MM.1S (cell line): ENCODE data around the gene HP.

ENCODE experiments used
- EZH2 ChIP-seq: fragments of 300-600 bp; sonication (generic); optimal IDR thresholded peaks from 2 replicates; pipeline ENCODE3; 2017; ENCODE audit warnings: low read depth, mild to moderate bottlenecking, antibody characterized with exemption, low read length, mixed read lengths
- EZH2phosphoT487 ChIP-seq: fragments of 300-600 bp; sonication (generic); IDR thresholded peaks from 2 replicates; pipeline ENCODE4 v1.6.1; 2018; ENCODE audit warnings: antibody characterized with exemption, low read length
- TF ChIP-seq, protein P1 (sequence below): fragments of 300-600 bp; sonication (generic); IDR thresholded peaks from 2 replicates; pipeline ENCODE4 v1.5.1; 2016; ENCODE audit warnings: antibody characterized with exemption, low read length, mixed read lengths

DNA sequence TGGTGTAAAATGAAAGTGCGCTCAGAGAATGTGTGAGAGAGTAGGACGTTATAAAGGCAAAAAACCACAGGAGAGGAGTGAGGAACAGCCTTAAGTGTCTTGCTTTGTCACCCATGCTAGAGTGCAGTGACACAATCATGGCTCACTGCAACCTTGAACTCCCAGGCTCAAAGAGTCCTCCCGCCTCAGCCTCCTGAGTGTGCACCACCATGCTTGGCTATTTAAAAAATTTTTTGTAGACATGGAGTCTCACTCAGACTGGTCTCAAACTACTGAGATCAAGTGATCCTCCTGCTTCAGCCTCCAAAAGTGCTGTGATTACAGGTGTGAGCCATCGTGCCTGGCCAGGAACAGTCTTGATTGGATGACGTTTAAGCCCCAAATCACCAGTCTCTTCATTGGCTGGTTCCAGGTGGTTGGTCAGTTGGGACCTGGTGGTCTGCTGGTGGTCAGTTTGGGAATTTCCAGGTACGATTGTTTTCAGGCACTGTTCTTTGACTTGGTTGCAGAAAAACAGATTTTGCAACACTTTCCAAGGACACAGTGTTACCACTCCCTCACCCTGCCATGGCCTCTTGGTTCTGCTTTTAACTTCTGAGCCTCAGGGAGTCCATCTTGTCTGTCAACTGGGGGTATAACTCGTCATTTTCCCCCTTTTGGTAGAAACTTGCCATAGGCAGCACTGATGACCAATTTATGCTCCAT is 24.6 kb upstream of the HP start:
- TF ChIP-seq EZH2, result no peak
- TF ChIP-seq, protein P1, sequence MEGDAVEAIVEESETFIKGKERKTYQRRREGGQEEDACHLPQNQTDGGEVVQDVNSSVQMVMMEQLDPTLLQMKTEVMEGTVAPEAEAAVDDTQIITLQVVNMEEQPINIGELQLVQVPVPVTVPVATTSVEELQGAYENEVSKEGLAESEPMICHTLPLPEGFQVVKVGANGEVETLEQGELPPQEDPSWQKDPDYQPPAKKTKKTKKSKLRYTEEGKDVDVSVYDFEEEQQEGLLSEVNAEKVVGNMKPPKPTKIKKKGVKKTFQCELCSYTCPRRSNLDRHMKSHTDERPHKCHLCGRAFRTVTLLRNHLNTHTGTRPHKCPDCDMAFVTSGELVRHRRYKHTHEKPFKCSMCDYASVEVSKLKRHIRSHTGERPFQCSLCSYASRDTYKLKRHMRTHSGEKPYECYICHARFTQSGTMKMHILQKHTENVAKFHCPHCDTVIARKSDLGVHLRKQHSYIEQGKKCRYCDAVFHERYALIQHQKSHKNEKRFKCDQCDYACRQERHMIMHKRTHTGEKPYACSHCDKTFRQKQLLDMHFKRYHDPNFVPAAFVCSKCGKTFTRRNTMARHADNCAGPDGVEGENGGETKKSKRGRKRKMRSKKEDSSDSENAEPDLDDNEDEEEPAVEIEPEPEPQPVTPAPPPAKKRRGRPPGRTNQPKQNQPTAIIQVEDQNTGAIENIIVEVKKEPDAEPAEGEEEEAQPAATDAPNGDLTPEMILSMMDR, result no peak
- no peak for TF ChIP-seq EZH2phosphoT487
